ENCODE data around the gene EPS15.
"Not testable (repeated sequence)": the region's sequence is repeated elsewhere in the genome, so short reads cannot be mapped to it uniquely, and the experiment has no call there.

Gene EPS15

DNA sequence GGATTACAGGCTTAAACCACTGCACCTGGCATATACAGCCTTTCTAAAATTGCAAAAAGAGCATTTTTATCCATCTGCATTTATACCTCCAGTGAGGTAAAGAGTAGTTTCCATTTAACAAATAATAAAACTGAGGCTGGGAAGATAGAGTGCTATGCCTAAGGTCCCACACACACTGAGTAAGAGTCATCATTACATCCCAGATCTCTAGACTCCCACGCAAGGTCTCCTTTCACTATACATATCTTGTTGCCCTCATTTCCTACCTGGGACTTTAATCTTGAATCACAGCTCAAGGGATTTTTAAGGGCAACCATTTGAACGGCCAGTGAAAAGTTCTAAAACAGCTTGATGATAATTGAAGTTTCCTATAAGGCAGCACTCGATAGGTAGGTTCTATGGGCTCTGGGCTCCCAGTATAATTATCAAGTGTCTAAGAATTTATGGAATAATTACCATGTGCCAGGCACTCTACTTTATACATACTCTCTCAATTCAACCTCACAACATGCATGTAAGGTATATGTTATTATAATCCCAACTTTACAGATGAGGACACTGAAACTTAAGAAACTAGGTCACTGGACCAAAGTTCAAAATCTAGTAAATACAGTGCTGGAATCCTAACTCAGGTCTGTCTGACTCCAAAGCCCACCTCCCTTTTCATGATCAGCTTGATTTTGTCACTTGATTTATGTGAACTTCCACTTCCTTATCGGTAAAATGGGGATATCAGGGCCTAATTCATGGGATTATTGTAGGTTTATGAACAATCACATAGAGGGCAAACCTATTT is 23.3 kb upstream of the EPS15 start:
- no peak for DNase-seq (ENCODE audit: low spot score)

DNA sequence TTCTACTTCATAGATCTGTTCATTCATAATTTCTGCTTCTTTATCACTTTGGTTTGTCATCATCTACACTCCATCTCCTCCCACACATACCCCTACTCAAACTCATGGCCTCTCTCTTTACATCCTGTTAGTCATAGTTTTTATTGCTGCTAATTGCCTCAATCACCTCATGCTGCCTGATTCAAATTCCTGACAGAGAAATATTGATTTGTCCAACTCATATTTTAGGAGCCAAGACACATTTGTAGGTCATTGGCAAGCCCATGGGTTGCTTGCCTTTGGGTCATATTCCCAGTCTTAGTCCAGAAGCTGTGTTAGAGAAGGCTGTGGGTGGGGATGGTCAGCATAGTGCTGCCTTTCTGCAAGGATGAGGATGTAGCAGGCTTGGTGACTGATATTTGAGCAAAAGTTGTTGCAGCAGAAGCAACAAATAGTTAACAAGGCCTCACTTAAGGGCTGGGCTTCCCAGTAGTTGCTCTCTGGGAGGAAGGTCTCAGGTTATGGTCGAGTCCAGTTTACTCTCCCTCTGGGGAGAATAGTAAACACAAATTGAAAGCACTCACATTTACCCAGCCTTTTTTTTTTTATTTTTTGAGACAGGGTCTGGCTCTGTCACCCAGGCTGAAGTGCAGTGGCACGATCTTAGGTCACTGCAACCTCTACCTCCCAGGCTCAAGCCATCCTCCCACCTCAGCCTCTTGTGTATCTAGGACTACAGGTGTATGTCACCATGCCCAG is 22.4 kb upstream of the EPS15 start:
- no peak for DNase-seq (ENCODE audit: low spot score)

DNA sequence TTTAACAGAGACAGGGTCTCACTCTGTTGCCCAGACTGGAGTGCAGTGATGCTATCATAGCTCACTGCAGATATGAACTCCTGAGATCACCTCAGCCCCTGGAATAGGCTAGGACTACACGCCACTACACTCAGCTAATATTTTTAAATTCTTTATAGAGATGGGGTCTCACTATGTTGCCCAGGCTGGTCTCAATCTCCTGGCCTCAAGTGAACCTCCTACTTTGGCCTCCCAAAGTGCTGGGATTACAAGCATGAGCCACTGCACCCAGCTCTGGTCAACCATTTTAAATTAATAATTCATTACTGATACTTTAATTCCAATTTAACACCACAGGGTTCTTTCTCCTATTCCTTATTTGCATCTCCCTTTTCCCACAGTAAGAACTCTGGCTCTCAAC is 18.5 kb upstream of the EPS15 start:
- no peak for DNase-seq (ENCODE audit: low spot score)

DNA sequence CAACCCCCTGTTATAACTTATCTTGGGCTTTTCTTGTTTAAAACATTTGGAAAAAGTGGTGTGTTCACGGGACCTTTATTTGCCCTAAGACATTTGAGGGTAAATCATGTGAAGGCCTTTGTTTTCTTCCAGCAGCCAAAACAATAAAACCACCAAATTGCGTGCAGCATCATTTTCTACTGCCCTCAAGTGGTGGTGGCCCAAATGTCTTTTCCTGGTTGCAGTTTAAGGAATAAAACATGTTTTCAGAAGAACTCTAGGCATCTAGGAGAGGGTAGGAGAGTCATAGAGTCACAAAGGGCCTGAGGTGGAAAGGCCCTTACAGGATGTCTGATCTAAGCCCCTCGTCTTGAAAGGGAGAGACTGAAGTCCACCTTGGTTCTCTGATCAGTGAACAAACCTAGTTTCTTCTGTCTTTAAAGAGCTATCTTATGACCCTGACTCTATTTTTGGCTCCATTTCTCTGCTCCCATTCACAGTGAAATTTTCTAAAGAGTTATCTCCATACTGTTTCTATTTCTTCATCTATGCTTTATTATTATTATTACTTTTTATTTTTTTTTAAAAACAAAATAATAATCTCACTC is 16.0 kb upstream of the EPS15 start:
- DNase-seq (ENCODE audit: low spot score): peak; percentile 21

DNA sequence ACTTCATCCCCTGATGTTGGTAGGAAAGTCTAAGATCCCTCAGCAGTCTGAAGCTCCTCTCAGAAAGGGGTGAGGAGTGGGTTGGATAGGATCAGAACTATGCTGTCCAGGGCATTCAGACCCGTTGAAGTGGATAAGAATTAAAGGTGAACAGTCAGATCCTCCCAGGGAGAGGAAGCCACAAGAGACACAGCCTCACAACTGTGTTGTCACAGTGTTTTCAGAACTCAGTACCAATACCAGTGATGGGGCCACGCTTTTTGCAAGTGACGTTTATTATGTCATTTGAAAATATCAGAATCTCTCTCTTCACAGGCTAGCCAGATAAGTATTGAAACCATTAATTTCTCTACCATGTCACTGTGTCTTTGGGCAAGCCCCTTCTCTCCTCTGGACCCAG is 15.4 kb upstream of the EPS15 start:
- no peak for DNase-seq (ENCODE audit: low spot score)

DNA sequence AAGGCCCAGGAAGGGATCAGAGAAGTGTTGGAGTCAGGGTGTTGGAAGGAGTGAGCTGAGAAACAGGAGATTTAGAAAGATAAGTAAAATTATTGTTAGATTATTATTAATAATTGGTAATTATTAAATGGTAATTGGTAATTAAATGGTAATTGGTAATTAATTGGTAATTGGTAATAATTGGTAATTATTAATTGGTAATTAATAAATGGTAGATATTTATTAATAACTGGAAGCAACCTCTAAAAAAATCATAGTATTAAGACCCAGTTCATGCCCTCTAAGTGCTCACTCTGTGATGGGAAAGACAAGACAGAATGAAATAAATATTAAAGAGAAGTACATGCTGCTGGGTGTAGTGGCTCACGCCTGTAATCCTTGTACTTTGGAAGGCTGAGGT is 13.8 kb upstream of the EPS15 start:
- DNase-seq (ENCODE audit: low spot score): no peak

DNA sequence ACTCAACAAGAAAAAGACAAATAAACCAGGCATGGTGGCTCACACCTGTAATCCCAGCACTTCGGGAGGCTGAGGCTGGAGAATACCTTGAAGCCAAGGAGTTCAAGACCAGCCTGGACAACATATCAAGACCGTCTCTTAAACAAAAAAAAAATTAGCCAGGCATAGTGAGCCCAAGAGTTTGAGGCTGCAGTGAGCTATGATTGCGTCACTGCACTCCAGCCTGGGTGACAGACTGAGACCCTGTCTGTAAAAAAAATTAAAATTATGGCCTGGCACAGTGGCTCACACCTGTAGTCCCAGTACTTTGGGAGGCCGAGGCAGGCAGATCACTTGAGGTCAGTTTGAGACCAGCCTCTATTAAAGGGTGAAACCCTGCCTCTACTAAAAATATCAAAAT is 11.4 kb upstream of the EPS15 start:
- not testable (repeated sequence) for DNase-seq (ENCODE audit: low spot score)

DNA sequence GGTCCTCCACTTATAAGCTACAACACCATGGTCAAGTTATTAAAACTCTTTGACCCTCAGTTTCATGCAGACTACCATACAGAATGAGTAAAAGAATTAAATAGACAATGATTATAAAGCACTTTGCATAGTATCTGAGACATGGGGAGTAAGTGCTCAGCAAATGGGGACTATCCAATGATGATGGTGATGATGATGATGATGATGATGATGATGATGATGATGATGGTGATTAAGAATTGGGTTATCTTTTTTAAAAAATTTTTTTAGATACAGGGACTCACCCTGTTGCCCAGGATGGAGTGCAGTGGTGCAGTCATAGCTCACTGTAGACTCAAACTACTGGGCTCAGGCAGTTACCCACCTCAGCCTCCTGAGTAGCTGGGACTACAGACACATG is 8.1 kb upstream of the EPS15 start:
- DNase-seq (ENCODE audit: low spot score): no peak

DNA sequence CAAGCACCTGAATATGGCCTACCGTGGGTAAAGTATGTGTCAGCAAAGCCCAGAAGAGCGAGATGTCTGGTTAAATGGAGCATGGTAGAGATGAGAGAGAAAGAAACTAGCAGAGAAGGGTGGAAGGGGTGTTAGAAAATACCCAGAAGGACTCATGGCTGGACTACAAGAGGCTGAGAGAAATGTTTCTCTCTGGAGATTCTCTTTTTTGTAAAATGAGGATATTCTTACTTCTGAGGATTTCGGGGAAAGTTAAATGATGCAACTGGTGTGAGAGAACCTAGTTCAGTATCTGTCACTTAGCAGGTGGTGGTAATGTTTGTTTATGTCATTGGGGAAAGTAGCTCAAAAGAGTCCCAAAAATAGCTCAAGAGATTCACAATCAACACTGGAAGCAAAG is 7.2 kb upstream of the EPS15 start:
- no peak for DNase-seq (ENCODE audit: low spot score)

DNA sequence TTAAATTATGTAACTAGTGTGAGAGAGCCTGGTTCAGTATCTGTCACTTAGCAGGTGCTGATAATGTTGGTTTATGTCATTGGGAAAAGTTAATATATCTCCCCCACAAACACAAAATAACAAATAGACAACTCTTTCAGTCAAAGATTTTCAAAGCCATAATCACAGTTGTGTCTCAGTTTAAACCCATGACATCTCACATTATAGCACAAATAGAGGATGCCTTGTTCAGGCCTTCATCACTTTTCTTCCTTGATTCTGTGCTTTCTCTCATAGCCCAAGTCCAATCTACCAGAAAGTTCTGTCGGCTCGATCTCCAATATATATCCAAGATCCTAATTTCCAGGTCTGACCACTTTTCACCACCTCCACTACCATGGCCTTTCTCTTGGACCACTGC is 6.2 kb upstream of the EPS15 start:
- DNase-seq (ENCODE audit: low spot score): no peak

DNA sequence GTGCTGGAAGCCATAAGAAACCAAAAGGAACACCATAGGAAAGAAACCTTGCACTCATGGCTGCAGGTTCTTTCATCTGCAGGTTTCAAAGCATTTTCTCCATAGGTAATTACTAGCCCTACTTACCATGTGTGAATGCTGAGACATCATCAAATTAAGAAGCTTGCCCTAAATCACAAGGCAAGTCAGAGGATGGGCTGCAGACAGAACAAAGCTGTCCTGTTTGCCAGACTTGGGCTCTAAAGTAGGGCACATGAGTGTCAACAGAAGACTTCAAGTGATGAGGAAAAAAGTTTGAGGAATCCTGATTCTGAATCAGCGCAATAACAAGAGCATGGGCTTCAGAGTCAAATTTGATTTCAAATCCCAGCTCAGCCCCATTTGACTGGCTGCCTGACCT is 5.8 kb upstream of the EPS15 start:
- DNase-seq (ENCODE audit: low spot score): no peak

DNA sequence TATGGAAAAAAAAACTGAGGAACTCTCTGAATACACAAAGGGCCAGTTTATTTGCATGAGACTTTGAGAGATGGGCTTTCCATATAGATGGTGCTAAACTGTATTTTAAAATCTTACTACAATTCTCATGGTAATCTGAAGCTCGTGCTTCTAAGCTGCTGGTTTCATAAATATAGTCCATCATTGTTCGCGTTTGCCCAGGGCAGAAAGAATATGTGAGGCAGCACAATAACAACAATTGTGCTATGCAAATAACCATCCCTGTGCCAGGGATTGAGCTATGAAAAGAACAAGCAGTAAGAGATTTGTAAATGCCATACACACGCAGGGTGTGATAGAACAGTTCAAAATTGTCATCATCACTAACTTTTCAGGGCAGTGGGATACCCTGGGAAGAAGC is 4.9 kb upstream of the EPS15 start:
- DNase-seq (ENCODE audit: low spot score): no peak

DNA sequence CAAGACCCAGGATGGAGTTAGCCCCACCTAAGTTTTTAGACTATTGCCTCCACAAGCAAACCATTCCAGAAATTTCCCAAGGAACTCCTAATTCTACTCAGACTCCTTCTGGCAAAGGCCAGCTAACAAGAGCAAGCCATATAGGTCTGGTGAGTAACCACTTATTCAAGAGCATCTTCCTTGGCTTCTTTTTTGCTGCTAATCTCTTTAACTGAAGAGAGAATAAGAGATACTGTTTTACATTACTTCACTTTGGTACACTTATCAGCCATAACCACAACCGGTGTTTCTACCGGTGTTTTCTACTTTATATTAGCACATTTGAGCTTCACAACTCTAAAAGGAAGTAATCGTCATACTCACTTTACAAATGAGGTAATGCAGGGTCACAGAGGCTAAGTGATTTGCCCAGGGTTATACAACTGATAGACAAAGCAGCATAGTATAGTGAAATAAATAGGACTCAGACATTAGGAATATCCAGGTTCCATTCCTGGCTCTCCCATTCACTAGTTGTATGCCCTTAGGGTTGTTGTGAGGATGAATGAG is 1.7 kb upstream of the EPS15 start:
- DNase-seq (ENCODE audit: low spot score): no peak

DNA sequence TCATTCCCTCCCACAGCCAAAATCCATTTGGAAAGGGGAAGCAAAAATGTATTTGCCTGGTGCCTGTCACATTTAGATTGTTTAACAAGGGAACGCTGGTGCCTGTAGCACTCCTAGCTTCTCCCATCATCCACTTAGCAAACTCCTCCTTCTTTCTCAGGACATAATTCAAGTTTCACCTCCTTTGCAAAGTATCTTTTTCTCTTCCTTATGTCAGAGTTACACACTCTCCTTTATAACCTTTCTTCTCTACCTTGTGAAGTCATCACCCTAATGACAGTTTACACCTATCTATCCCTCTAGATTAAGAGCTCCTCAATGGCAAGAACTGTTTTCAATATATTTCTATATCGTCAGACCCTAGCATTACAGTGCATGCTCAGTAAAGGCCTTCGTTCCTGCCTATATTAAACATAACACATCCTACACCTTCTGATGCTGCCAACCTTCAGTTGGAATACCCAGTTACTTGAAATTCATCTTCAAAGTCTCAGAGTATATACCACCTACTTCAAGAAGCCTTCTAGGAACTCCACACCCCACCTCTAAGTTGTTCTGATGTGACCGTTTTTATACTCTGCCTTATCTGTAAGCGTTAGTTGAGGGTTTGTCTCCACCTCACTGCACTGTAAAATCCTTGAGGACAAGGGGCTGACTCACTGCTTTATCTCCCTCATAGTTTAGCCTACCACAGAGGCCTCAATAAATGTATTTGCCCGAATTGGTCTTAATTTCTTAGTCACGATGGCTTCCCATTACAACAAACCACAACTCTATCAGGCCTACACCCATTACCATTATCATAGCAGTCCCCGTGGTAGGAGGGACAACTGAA is 1.0 kb upstream of the EPS15 start:
- DNase-seq (ENCODE audit: low spot score): no peak

DNA sequence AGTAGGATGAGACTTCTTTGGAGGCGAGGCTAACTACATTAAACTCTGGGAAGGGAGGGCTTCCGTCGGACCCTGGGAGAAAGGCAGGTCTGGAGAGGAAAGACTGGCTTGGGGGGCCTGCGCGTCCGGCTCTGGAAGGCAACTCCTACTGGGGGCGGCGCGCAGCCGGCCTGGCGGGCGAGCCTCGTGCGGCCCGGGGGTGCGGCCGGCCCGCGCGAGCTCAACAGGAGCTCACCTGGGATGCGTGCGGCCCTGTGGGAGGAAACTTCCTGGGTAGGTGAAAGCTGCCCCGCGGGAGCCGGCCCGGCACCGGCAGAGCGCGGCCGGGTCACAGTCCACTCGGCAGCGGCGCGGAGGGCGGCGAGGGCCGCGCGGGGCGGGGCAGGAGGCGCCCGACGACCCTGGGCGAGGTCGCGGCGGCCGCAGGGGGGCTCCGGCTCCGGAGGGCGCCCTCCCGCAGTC is 449 bp downstream of the EPS15 start:
- peak; percentile 73 for DNase-seq (ENCODE audit: low spot score)

DNA sequence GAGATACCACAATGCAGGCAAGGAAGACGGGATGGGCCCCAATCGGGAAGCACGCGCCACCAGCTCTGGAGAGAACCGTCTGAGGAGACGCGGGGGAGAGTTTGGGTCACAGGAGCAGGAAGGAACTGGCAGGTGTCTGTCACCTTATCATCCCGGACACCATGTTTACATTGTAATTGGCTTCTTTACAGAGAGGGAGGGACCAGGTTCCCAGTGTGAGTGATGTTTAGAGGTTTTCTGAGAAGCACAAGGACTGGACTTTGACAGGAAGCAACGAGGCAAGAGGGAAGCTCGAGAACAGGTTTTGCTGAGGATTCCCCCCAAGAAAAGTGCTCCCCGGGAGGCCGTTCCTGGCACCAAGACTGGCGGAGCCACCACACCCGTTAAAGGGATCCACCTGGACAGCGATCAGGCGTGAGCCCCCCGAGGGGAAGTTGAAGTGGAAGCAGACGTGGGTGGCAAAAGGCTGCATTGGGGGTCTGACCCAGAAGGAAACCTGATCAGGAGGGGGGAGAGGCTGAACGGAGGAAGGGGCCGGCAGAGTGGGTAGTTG is 957 bp downstream of the EPS15 start:
- DNase-seq (ENCODE audit: low spot score): peak; percentile 61

DNA sequence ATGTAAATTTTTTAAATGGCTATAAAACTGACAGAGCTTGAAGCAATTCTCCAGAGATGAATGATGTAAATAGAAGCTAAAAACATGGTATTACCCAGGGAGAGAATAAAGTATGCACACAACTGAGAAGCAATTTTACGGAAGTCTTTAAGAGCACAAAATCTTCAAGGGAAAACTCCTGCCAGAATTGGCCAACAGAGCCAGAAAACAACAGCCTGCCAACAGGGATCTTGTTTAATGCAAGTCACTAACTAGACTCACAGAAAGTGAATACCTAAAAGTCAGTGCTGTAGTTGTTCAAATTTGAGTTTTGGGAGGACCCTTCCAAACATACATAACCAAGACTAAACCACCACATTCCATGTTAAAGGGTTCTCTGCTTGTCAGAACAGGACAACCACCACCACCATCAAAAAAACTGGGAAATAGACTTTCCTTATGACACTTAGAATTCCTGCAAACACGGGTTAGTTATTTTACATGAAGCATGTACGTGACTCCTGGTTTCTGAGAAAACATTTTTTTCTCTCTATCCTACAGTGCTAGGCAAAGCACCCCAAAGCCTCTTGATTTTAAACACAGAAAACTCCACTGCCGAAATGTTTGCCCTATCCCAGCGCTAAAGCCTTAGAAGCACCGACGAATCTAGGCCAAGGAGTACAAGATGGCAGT is 1.6 kb downstream of the EPS15 start:
- DNase-seq (ENCODE audit: low spot score): peak; percentile 43

DNA sequence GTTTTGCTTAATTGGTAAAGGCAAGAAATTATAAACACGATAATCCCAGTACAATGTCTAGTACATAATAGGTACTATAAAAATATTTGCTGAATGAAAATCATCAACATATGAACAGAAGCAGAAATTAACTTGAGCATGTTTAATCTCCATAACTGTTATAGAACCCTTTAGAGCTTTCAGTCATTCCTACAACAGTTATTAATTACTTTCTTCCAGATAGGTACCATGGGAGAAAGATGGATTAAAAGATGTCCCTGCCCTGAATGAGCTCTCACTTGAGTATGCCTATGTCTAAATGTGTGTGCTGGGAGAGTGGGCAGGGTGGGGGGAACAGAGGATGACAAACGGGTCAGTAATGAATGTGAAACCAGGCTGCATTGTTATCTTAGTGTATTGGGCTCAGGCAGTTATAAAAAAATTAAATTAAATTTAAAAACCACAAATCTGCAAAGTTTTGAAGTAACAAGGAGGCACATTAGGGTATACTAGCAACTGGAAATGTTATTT is 2.4 kb downstream of the EPS15 start:
- DNase-seq (ENCODE audit: low spot score): no peak

DNA sequence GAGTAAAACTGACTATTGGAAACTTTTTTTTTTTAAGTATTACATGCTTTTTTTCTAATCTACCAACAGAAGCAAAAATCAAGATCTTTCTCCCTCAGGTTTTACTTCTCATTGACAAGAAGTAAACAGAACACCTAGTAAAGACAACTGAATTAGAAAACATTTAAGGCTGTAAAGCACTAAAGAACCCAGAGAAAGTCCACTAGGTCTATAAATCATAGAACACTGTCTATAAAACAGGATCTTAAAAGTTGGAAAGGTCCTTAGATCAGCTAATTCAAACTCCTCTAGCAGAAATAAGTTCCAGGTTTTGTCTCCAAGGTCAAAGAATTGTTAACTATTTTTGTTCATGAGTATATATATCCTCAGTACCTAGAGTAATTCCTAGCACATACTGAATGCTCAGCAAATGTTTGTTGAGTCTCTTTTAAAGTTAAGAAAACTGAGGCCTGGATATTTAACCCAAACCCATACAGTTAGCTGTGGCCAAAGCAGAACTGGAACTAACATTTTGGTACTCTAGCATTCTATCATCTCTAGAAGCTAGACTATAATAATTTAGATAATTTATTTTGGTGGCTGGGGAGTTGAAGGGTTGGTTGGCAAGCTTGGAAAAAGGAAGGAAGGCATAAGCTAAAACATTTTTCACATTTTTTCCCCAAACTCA is 3.0 kb downstream of the EPS15 start:
- DNase-seq (ENCODE audit: low spot score): no peak

DNA sequence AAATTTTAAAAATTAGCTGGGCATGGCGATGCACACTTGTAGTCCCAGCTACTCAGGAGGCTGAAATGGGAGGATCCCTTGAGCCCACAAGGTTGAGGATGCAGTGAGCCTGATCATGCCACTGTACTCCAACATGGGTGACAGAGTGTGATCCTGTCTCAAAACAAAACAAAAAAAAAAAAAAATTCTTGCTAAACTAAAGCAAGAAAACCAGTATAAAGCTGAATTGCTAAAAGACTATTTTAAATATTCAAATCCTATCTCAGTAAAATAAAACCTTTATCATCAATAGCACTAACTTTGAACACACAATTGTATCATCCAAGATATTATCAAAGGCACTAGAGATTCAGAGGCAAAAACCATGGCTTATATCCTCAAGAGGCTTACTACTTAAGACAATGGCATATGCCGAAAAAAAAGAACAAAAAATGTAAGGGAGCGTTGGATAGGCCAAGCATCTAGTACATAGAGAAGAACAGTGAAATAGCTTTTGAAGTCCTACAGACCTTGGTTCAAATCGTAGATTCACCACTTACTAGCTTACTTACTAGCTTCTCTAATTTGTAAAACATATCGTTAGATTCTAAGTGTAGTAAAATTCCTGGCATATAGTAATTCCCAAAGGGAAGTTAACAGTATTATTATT is 3.6 kb downstream of the EPS15 start:
- no peak for DNase-seq (ENCODE audit: low spot score)

Data from germinal center (tissue), 1 donor.